Measurements from ENCODE around the gene BTBD10.

The BTBD10 gene

GRCh38 chr11:13366266-13367026 is 96.6 kb downstream of the BTBD10 start:
- ATAC-seq = no peak
- no peak for TF ChIP-seq GLIS3 (CRISPR knock-in tag; IDR thresholded peaks at IDR 0.05)
- TF ChIP-seq ARNTL (CRISPR knock-in tag; IDR thresholded peaks at IDR 0.05; ENCODE audit: borderline replicate concordance, low read depth) = no peak
- TF ChIP-seq PPARA (CRISPR knock-in tag; IDR thresholded peaks at IDR 0.05; ENCODE audit: borderline replicate concordance) = no peak
- no peak for TF ChIP-seq ZFP30 (CRISPR knock-in tag; IDR thresholded peaks at IDR 0.05)
- TF ChIP-seq TOX (CRISPR knock-in tag; IDR thresholded peaks at IDR 0.05; ENCODE audit: borderline replicate concordance) = no peak
- no peak for TF ChIP-seq POU6F1 (CRISPR knock-in tag; IDR thresholded peaks at IDR 0.05; ENCODE audit: borderline replicate concordance, low read depth)
- no peak for TF ChIP-seq TCF4 (CRISPR knock-in tag; IDR thresholded peaks at IDR 0.05; ENCODE audit: borderline replicate concordance)
- TF ChIP-seq RARB (CRISPR knock-in tag; IDR thresholded peaks at IDR 0.05) = no peak
- TF ChIP-seq ZNF565 (CRISPR knock-in tag; conservative IDR thresholded peaks at IDR 0.05; ENCODE audit: low read depth) = no peak
- TF ChIP-seq TSHZ2 (CRISPR knock-in tag; IDR thresholded peaks at IDR 0.05) = no peak
- no peak for TF ChIP-seq ISL1 (CRISPR knock-in tag; IDR thresholded peaks at IDR 0.05)
- no peak for TF ChIP-seq OSR1 (CRISPR knock-in tag; IDR thresholded peaks at IDR 0.05)
- TF ChIP-seq ZFP3 (CRISPR knock-in tag; IDR thresholded peaks at IDR 0.05) = no peak
- no peak for TF ChIP-seq ZC3H10 (CRISPR knock-in tag; IDR thresholded peaks at IDR 0.05)

- no peak for ATAC-seq
- TF ChIP-seq ZNF70 (CRISPR knock-in tag; IDR thresholded peaks at IDR 0.05) = no peak
- TF ChIP-seq GLIS3 (CRISPR knock-in tag; IDR thresholded peaks at IDR 0.05) = no peak
These were observed 98.6 kb downstream of the BTBD10 start for GRCh38 chr11:13364388-13364787.

GRCh38 chr11:13362596-13363109 is 100.4 kb downstream of the BTBD10 start:
- TF ChIP-seq CREB5 (CRISPR knock-in tag; IDR thresholded peaks at IDR 0.05; ENCODE audit: low read depth) (no peak), CSDC2 (CRISPR knock-in tag; IDR thresholded peaks at IDR 0.05) (no peak), ESRRG (CRISPR knock-in tag; IDR thresholded peaks at IDR 0.05) (no peak), TOX (CRISPR knock-in tag; IDR thresholded peaks at IDR 0.05; ENCODE audit: borderline replicate concordance) (no peak), OSR1 (CRISPR knock-in tag; IDR thresholded peaks at IDR 0.05) (no peak), TCF4 (CRISPR knock-in tag; IDR thresholded peaks at IDR 0.05; ENCODE audit: borderline replicate concordance) (no peak), ZNF8 (CRISPR knock-in tag; IDR thresholded peaks at IDR 0.05) (no peak), TSHZ2 (CRISPR knock-in tag; IDR thresholded peaks at IDR 0.05) (no peak)
- ATAC-seq = no peak

All from SK-N-SH treated with all-trans-retinoic acid at 6 μM for 48 hours (cell line).